ENCODE results near the gene R3HCC1L.
A peak's percentile ranks its signal among the peaks of the same experiment; 100 is the strongest.

R3HCC1L gene

GRCh38 chr10:98257198-98257597 lies 122.7 kb downstream of the R3HCC1L start:
- H3K4me1 Mint-ChIP-seq (ENCODE audit: low read depth), result no peaks in the 10 kb centered on the region
- no peak overlapping the region for H3K4me3 Mint-ChIP-seq
- H3K27ac Mint-ChIP-seq, result no peak overlapping the region
- H3K9me3 Mint-ChIP-seq, result no peaks in the 10 kb centered on the region
- H3K27me3 Mint-ChIP-seq (ENCODE audit: low read depth), result no peaks in the 10 kb centered on the region
- no peaks in the 10 kb centered on the region for H3K36me3 Mint-ChIP-seq (ENCODE audit: low read depth)
- peak; percentile 3 for DNase-seq (ENCODE audit: low spot score)

GRCh38 chr10:98257961-98258360 lies 123.5 kb downstream of the R3HCC1L start:
- H3K27ac Mint-ChIP-seq, result no peak overlapping the region
- peak; percentile 2 for DNase-seq (ENCODE audit: low spot score)
- H3K36me3 Mint-ChIP-seq (ENCODE audit: low read depth), result no peaks in the 10 kb centered on the region
- no peak overlapping the region for H3K4me3 Mint-ChIP-seq
- H3K9me3 Mint-ChIP-seq, result no peaks in the 10 kb centered on the region
- no peaks in the 10 kb centered on the region for H3K4me1 Mint-ChIP-seq (ENCODE audit: low read depth)
- H3K27me3 Mint-ChIP-seq (ENCODE audit: low read depth), result no peaks in the 10 kb centered on the region

DNA sequence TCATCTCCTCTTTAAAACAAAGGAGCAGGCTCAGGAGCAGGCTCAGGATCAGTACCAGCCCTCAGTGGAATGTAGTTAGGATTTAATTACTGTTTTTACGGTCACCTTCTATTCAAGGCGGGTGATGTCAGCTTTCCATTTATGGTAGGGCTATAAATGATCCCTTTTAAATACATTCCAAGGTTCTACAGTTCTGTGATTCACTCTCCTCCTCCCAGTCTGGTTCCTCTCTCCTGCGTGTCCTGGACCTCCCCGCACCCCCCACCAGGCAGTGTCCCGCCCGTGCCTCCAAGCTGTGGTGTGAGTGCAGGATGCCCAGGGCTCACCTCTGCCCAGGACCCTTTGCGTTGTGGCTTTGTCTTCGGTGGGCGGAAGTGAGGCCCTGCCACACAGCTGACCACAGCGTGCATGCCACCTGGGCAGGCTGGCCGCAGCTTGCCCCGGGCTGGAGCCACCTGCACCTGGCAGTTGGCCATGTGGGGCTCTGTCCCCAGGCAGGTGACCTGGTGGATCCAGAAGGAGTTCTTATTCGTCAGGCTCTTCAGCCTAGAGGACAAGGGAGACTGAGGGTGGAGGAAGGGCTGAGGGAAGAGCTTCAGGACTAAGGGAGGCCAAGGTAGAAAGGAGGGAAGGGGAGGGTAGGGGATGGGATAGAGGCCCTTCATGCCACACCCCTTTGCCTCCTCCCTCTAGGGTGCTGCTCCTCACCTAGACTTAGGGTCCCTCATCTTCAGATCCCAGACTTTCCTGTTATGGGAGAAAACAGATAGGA lies 124.4 kb downstream of the R3HCC1L start:
- no peaks in the 10 kb centered on the region for H3K27me3 Mint-ChIP-seq (ENCODE audit: low read depth)
- H3K4me3 Mint-ChIP-seq, result no peak overlapping the region
- H3K36me3 Mint-ChIP-seq (ENCODE audit: low read depth), result no peaks in the 10 kb centered on the region
- no peak overlapping the region for H3K27ac Mint-ChIP-seq
- DNase-seq (ENCODE audit: low spot score), result no peak
- H3K4me1 Mint-ChIP-seq (ENCODE audit: low read depth), result no peaks in the 10 kb centered on the region
- H3K9me3 Mint-ChIP-seq, result no peaks in the 10 kb centered on the region

- no peaks in the 10 kb centered on the region for H3K9me3 Mint-ChIP-seq
- no peaks in the 10 kb centered on the region for H3K36me3 Mint-ChIP-seq (ENCODE audit: low read depth)
- DNase-seq (ENCODE audit: low spot score), result no peak
- no peaks in the 10 kb centered on the region for H3K4me1 Mint-ChIP-seq (ENCODE audit: low read depth)
- no peak overlapping the region for H3K4me3 Mint-ChIP-seq
- H3K27ac Mint-ChIP-seq, result no peak overlapping the region
- H3K27me3 Mint-ChIP-seq (ENCODE audit: low read depth), result no peaks in the 10 kb centered on the region
These were observed 125.3 kb downstream of the R3HCC1L start for GRCh38 chr10:98259606-98260315.

DNA sequence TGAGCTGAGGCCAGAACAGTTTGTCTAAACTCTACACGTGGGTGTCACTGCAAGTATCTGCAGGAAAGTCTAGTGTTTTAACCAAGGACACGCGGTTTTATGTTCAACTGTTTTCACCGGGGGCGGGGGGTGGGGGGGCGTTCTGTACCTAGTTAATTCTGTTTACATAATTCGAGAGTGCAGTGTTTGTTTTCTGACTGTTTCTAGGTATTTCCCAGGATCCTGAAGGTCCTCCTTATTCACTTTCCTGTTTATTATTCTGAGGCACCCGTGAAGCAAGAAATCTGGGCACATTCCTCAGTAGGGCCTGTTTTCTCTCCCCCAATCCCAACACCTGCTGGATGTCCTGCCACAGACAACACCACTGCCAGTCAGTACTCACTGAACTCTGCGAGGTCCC lies 125.9 kb downstream of the R3HCC1L start:
- Mint-ChIP-seq H3K4me1 (ENCODE audit: low read depth) (no peaks in the 10 kb centered on the region), H3K27ac (no peak overlapping the region), H3K4me3 (no peak overlapping the region), H3K36me3 (ENCODE audit: low read depth) (no peaks in the 10 kb centered on the region), H3K27me3 (ENCODE audit: low read depth) (peaks cover 2% of the 10 kb centered on the region), H3K9me3 (no peaks in the 10 kb centered on the region)
- no peak for DNase-seq (ENCODE audit: low spot score)

DNA sequence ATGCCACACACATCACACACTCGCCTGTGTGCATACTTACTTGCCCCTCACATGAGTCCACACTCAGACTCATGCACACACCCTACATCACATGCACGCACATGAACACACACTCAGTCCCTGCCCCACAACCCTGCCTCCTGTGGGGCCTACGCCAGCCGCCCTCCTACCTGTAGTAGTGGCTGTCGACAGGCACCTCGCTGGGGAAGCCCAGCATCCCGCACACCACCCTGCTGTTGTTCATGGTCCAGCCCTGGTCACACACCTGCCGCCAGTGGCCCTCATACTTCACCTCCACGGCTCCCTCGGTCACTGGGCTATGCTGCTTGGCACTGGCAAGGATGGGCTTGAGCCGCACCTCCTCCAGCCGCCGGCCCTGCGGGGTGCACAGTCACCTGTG lies 126.3 kb downstream of the R3HCC1L start:
- Mint-ChIP-seq H3K36me3 (ENCODE audit: low read depth) (no peaks in the 10 kb centered on the region), H3K9me3 (no peaks in the 10 kb centered on the region), H3K4me3 (no peak overlapping the region), H3K27me3 (ENCODE audit: low read depth) (peaks cover 2% of the 10 kb centered on the region), H3K4me1 (ENCODE audit: low read depth) (no peaks in the 10 kb centered on the region), H3K27ac (no peak overlapping the region)
- DNase-seq (ENCODE audit: low spot score), result no peak

- DNase-seq (ENCODE audit: low spot score), result no peak
- H3K27ac Mint-ChIP-seq, result no peak overlapping the region
- H3K4me1 Mint-ChIP-seq (ENCODE audit: low read depth), result no peaks in the 10 kb centered on the region
- H3K27me3 Mint-ChIP-seq (ENCODE audit: low read depth), result peaks cover 8% of the 10 kb centered on the region
- no peaks in the 10 kb centered on the region for H3K9me3 Mint-ChIP-seq
- H3K36me3 Mint-ChIP-seq (ENCODE audit: low read depth), result no peaks in the 10 kb centered on the region
- no peak overlapping the region for H3K4me3 Mint-ChIP-seq
These were observed 127.2 kb downstream of the R3HCC1L start for GRCh38 chr10:98261436-98262277.

GRCh38 chr10:98262571-98262970 lies 128.1 kb downstream of the R3HCC1L start:
- DNase-seq (ENCODE audit: low spot score), result no peak
- Mint-ChIP-seq H3K27me3 (ENCODE audit: low read depth) (peaks cover 15% of the 10 kb centered on the region), H3K27ac (no peak overlapping the region), H3K4me3 (no peak overlapping the region), H3K36me3 (ENCODE audit: low read depth) (no peaks in the 10 kb centered on the region), H3K9me3 (no peaks in the 10 kb centered on the region), H3K4me1 (ENCODE audit: low read depth) (no peaks in the 10 kb centered on the region)

DNA sequence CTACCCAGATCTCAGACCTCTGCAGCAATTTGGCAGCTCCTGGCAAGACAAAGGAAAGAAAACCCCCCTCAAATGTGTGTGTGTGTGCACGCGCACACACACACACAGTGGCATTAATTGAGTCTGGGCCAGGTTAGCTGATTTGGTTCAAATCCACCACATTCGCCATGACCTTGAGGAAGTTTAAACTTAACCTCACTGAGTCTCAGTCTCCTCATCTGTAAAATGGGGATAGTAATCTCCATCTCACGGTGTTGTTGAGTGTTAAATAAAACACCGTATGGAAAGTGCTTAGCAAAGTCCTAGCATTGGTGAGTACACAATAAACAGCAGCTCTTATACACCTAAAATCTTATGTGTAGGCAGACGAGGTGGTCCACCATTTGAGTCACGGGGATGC lies 128.6 kb downstream of the R3HCC1L start:
- Mint-ChIP-seq H3K9me3 (no peaks in the 10 kb centered on the region), H3K27me3 (ENCODE audit: low read depth) (peaks cover 18% of the 10 kb centered on the region), H3K4me3 (no peak overlapping the region), H3K27ac (no peak overlapping the region), H3K4me1 (ENCODE audit: low read depth) (no peaks in the 10 kb centered on the region), H3K36me3 (ENCODE audit: low read depth) (no peaks in the 10 kb centered on the region)
- DNase-seq (ENCODE audit: low spot score), result no peak

GRCh38 chr10:98264378-98265065 lies 130.1 kb downstream of the R3HCC1L start:
- DNase-seq (ENCODE audit: low spot score), result no peak
- H3K27me3 Mint-ChIP-seq (ENCODE audit: low read depth), result peaks cover 30% of the 10 kb centered on the region
- H3K9me3 Mint-ChIP-seq, result no peaks in the 10 kb centered on the region
- no peak overlapping the region for H3K27ac Mint-ChIP-seq
- H3K4me1 Mint-ChIP-seq (ENCODE audit: low read depth), result peaks cover 3% of the 10 kb centered on the region
- no peak overlapping the region for H3K4me3 Mint-ChIP-seq
- no peaks in the 10 kb centered on the region for H3K36me3 Mint-ChIP-seq (ENCODE audit: low read depth)

- no peak overlapping the region for H3K4me3 Mint-ChIP-seq
These were observed 131.2 kb downstream of the R3HCC1L start for GRCh38 chr10:98265403-98266378.

GRCh38 chr10:98266647-98267046 lies 132.2 kb downstream of the R3HCC1L start:
- Mint-ChIP-seq H3K36me3 (ENCODE audit: low read depth) (no peaks in the 10 kb centered on the region), H3K27me3 (ENCODE audit: low read depth) (peaks cover 47% of the 10 kb centered on the region), H3K4me1 (ENCODE audit: low read depth) (peaks cover 3% of the 10 kb centered on the region), H3K27ac (no peak overlapping the region), H3K9me3 (no peaks in the 10 kb centered on the region), H3K4me3 (no peak overlapping the region)
- no peak for DNase-seq (ENCODE audit: low spot score)

More at GRCh38 chr10:98265403-98266378, 131.2 kb downstream of the R3HCC1L start:
- Mint-ChIP-seq H3K9me3 (no peaks in the 10 kb centered on the region), H3K27ac (no peak overlapping the region), H3K4me1 (ENCODE audit: low read depth) (peaks cover 3% of the 10 kb centered on the region), H3K27me3 (ENCODE audit: low read depth) (peaks cover 40% of the 10 kb centered on the region), H3K36me3 (ENCODE audit: low read depth) (no peaks in the 10 kb centered on the region)
- no peak for DNase-seq (ENCODE audit: low spot score)

Measured in T-helper 2 cell treated with Interferon-gamma antibody and Interleukin-4, amounts not matched to agents 5 μg/mL and 100 μg/mL, for 36 hours (primary cell).